ENCODE results near the gene PKDCC. TPM values are rescaled to one million over a fixed set of nuclear protein-coding genes. Genes with fewer than 3 reads are reported as not detected.
A peak's percentile ranks its signal among the peaks of the same experiment; 100 is the strongest.

Gene PKDCC
- total and polyA plus RNA-seq, 2 of the 13 experiments (the other 11 are each of a cell fraction or from before 2014, with no cell fraction given): 52.6 to 58.8 TPM

- peak; percentile 50; the same call in 1 of the 2 replicates for TF ChIP-seq NR2C2 (CRISPR knock-in tag; IDR thresholded peaks at IDR 0.05; ENCODE audit: borderline replicate concordance)
- TF ChIP-seq, protein P1, sequence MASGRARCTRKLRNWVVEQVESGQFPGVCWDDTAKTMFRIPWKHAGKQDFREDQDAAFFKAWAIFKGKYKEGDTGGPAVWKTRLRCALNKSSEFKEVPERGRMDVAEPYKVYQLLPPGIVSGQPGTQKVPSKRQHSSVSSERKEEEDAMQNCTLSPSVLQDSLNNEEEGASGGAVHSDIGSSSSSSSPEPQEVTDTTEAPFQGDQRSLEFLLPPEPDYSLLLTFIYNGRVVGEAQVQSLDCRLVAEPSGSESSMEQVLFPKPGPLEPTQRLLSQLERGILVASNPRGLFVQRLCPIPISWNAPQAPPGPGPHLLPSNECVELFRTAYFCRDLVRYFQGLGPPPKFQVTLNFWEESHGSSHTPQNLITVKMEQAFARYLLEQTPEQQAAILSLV (CRISPR knock-in tag; IDR thresholded peaks at IDR 0.05; ENCODE audit: borderline replicate concordance): peak; percentile 50; the same call in 1 of the 2 replicates
- no peak for TF ChIP-seq ZNF484 (CRISPR knock-in tag; IDR thresholded peaks at IDR 0.05; ENCODE audit: borderline replicate concordance, low read depth)
- 0 out of 2 replicates have a peak, but pooled peaks have one; percentile 56 for TF ChIP-seq ZBTB25 (CRISPR knock-in tag; IDR thresholded peaks at IDR 0.05)
- TF ChIP-seq ZNF607 (CRISPR knock-in tag; IDR thresholded peaks at IDR 0.05; ENCODE audit: borderline replicate concordance): no peak
- TF ChIP-seq FOXA3 (CRISPR knock-in tag; IDR thresholded peaks at IDR 0.05): peak; percentile 90
- peak; percentile 28; the same call in 1 of the 2 replicates for TF ChIP-seq TAF1 (CRISPR knock-in tag; IDR thresholded peaks at IDR 0.05)
- no peak for TF ChIP-seq CBX2 (IDR thresholded peaks at IDR 0.05; ENCODE audit: low read depth, low read length)
- no peak for TF ChIP-seq CBX2 (CRISPR knock-in tag; IDR thresholded peaks at IDR 0.05; ENCODE audit: low read depth)
- TF ChIP-seq ZBTB38 (CRISPR knock-in tag; IDR thresholded peaks at IDR 0.05): peak; percentile 33; the same call in 1 of the 2 replicates
- peak; percentile 67; the same call in 1 of the 2 replicates for TF ChIP-seq ZNF580 (CRISPR knock-in tag; IDR thresholded peaks at IDR 0.05; ENCODE audit: borderline replicate concordance, low read depth)
- TF ChIP-seq, protein P2, sequence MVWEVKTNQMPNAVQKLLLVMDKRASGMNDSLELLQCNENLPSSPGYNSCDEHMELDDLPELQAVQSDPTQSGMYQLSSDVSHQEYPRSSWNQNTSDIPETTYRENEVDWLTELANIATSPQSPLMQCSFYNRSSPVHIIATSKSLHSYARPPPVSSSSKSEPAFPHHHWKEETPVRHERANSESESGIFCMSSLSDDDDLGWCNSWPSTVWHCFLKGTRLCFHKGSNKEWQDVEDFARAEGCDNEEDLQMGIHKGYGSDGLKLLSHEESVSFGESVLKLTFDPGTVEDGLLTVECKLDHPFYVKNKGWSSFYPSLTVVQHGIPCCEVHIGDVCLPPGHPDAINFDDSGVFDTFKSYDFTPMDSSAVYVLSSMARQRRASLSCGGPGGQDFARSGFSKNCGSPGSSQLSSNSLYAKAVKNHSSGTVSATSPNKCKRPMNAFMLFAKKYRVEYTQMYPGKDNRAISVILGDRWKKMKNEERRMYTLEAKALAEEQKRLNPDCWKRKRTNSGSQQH (CRISPR knock-in tag; IDR thresholded peaks at IDR 0.05; ENCODE audit: low read depth): no peak
- no peak for TF ChIP-seq ZNF530 (CRISPR knock-in tag; IDR thresholded peaks at IDR 0.05; ENCODE audit: low read depth)
- peak; percentile 79; the same call in 1 of the 2 replicates for TF ChIP-seq FOXP1 (IDR thresholded peaks at IDR 0.05)
- TF ChIP-seq FOXP1 (CRISPR knock-in tag; IDR thresholded peaks at IDR 0.05): peak; percentile 95
Measured at GRCh38 chr2:42055573-42056514, 8.0 kb downstream of the PKDCC start (continued).

Data from HepG2 (cell line).